Inflammatory macrophage treated with lipopolysaccharide for 4 hours (primary cell): ENCODE measurements around the gene LFNG.

Experiments
- DNase-seq: peaks from one replicate; pipeline ENCODE4 v3.0.0-alpha.2; 2020

LFNG gene

DNA sequence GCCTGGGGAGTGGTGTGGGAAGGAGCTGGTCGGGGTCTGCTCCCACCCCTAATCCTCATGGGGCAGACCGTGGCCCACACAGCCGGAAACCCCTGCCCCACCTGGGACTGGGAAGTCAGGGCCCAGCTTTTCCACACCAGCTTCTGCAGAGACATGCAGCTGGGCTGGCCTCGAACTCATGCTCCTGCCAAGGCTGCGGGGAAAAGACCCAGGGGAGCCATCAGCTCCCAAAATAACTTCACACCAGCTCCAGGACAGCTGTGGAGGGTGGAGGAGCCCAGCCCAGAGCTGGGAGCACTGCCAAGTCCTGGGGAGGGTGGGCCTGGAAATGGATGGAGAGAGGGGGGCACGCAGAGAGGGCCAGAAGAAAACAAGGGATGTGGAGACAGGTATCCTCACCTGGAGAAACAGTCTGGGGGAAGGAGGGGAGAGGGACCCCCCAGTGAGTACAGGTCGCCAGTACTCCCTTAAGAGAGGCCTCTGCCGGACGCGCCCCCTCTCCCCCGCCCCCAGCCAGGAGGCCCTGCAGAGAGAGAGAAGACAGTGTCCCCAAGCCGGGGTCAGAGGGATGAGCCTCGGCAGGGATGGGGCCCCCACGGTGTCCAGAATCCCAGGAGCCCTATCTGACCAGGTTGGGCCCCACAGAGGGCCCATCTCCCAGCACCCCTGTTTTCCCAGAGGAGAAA is 31.8 kb upstream of the LFNG start:
- no peak for DNase-seq

DNA sequence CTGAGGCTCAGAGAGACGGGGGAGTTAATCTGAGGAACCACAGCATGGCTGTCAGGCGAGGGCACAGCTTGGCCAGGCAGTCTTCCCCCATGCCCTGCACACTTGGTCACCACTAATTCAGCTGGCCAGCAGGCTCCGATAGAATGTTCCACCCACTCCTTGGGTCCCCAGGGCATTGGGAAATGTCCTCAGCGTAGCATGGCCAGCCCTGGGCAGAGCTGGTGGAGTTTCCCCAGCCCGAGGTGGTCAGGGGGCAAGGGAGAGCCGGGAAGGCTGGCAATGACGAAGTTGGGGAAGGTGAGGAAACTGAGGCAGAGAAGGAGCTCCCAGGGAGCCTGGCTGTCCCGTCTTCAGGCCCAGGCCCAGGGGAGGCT is 31.3 kb upstream of the LFNG start:
- DNase-seq = no peak

DNA sequence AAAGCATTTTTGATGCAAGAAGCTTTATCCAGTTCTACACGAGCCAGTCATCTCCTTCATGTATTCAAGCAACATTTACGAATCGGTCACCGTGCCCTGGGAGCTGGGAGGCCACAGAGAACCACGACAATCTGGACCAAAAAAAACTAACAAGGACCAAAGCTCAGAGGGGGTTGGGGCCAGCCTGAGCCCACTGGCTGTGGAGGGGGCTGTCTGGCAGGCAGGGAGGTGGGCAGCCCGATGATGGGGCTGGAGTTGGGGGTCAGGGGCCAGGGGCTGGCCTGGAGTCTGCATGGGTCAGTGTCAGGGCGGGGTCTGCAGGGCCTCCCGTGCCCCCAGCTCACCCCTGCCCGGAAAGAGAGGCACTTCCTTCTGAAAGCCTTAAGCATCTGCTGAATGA is 30.9 kb upstream of the LFNG start:
- DNase-seq = no peak

DNA sequence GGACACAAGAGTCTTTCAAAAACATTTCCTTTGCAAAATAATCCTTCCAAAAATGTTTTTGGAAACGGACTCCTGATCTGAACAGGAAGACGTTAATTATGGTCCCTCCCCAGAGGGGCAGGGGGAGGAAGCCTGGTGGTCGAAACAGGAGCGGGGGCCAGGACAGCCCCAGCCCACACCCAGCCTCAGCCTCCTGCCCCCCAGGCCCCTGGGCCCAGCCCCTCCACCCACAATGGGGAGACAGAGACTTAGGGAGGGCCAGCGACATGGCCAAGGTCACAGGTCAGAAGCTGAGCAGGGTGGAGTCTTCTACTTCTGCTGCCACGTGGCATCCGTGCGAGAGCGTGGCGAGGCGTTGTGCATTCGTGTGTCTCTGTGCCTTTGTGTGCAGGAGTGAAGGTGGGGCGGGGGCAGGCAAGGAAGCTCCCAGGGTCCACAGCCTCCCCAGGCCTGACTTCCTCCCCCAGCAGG is 29.4 kb upstream of the LFNG start:
- DNase-seq = no peak

DNA sequence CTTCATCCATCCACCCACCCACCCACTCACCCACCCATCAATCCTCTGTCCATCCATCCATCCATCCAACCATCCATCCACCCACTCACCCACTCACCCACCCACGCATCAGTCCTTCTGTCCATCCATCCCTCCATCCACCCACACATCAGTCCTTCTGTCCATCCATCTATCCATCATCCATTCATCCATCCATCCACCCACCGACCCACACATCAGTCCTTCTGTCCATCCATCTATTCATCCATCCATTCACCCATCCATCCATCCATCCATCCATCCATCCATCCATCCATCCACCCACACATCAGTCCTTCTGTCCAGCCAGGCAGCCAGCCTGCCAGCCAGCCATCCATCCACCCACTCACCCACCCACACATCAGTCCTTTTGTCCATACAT is 27.5 kb upstream of the LFNG start:
- no peak for DNase-seq

DNA sequence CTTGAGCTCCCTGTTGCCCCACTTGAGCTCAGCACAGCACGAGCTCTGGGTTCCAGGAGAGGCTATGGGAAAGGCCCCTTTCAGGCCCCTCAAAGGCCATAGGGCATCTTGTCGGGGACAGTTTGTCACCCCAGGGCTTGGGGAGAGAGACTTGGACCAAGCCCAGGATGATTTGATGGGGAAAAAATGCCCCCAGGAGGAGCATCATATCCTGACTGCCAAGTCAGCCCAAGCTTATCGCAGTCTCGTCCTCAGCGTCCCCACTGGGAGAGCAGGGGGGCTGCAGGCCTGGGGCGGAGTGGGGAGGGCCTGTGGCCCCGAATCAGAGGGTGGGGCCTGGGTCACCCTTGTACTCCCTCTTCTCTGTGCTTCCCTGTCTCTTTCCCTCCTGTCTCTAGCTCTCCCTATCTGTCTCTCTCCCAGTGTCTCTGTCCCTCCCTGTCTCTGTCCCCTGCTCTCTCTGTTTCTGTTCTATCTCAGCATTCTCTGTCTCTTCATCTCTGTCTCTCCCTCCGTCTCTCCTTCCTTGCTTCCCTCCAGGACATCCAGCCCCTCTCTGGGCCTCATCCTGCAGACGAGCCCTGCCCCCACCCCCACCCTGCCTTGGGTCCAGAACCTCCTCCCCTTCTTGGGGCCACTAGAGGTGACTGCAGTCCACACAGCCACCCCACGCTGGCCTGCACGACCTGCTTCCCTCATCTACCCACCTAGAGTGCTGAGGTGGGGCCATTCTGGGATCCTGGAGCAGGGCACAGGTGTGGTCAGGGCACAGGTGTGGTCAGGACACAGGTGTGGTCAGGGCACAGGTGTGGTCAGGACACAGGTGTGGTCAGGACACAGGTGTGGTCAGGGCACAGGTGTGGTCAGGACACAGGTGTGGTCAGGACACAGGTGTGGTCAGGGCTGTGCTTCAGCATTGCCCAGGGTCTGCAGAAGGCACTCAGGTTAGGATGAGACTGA is 26.1 kb upstream of the LFNG start:
- no peak for DNase-seq

DNA sequence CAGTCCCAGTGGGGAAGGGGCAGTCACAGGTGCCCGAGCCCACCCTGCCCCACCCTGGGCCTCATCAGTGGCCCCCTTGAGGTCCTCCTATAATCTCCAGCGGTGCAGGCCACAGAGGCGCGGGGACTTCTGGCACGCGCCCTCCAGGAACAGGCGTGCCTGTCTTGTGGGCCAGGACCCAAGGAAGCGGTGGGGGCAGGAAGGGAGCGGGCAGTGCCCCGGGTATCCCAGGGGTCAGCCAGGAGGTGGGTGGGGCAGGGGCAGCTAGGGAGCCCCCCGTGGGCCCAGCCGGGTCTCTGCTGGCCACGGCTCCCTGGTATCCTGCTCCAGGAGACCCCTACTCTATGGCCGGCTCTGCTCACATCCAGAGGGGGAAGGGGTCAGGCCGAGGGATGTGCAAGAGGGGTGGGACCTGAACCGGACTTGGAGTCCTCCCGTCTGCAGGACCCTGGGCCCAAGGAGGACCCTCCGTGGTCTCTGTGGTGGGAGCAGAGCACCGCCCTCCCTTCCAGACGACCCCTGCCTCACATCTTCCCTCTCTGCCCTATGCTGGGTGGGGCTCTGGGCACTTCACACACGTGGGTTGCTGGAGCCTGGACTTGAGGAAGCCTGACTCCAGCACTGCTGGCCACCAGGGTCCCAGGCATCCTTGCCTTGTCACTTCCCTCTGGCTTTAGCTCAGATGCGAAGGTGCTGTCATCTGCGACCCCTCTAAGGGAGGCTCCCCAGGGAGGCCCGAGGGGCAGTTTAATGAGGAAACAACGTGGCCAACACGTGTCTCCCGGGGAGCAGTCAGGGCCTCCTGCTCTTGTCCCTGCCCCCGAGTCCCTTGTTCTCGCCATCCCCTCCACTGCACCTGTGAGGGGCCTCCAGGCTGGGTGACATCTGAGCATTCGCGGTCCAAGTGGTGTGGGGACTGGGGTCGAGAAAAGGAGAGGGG is 25.1 kb upstream of the LFNG start:
- DNase-seq = no peak

DNA sequence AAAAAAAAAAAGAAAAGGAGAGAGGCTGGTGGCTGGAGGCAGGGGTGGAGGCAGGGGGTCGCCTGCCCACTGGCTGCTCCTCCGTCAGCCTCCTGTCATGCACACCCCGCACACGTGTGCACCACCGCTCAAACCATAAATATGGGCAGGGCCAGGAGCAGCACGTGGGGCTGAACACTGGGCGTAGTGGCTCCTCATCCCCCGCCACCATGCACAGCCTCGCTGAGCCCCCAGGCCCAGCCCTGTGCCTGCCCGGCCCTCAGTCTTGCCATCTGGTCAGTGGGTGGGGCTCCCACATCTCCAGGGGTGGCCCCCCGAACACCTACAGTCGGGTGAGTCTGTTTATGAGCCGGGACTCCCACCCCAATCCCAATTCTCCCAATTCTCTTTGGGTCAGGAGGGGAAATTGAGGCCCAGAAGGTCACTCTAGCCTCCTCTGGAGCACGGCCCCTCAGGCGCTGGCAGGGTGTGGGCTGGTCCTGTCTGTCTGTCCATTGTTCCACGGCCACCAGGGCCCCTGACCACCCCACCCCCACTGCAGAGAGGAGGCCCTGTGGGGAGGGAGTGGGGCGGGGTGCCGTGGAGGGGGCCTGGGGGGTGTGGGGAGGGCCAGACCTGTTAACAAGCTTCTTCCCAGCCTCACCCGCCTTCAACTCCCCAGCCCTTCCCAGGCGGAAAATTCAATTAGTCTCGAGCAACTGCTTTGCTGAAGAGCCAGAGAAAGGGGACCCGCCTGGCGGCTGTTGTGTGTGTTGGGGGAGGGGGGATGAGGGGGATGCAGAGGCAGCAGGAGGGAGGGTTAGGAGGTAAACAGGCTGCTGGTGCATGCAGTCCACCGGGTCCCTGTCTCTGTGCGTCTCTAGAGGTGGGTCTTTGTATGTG is 23.9 kb upstream of the LFNG start:
- DNase-seq = no peak

DNA sequence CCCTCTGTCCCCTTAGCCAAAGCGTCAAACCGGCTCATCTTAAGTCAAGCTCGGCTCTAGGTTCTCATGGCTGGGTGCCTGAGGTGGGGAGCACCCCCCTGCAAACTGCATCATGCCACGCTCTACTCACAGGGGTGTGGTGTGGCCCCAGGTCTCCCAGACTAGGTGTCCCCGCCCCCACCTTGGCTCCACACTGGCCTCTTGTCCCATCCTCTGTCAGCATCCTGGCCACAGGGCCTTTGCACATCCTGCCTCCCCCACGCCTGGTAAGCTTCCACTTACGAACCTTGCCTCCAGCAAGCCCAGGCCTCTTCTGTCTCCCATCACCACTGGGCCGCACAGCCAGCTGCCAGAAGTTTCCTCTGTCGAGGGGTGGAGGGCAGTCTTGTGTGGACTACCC is 23.2 kb upstream of the LFNG start:
- no peak for DNase-seq

DNA sequence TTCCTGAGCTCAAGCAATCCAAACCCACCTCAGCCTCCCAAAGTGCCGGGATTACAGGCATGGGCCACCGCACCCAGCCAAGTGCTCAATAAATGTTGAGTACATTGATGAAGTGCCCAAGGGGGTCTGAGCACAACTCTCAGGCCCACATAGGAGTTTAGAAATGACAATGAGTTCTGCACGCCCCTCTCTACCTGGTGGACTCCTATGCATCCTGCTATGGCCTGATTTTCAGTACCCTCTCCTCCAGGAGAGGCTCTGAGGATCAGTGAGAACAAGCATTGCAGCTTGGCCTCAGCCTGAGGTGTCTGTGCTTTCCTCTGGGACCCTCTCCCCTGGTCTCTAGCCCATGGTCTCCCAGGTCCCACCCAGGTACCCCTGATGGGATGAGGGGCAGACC is 22.5 kb upstream of the LFNG start:
- no peak for DNase-seq

DNA sequence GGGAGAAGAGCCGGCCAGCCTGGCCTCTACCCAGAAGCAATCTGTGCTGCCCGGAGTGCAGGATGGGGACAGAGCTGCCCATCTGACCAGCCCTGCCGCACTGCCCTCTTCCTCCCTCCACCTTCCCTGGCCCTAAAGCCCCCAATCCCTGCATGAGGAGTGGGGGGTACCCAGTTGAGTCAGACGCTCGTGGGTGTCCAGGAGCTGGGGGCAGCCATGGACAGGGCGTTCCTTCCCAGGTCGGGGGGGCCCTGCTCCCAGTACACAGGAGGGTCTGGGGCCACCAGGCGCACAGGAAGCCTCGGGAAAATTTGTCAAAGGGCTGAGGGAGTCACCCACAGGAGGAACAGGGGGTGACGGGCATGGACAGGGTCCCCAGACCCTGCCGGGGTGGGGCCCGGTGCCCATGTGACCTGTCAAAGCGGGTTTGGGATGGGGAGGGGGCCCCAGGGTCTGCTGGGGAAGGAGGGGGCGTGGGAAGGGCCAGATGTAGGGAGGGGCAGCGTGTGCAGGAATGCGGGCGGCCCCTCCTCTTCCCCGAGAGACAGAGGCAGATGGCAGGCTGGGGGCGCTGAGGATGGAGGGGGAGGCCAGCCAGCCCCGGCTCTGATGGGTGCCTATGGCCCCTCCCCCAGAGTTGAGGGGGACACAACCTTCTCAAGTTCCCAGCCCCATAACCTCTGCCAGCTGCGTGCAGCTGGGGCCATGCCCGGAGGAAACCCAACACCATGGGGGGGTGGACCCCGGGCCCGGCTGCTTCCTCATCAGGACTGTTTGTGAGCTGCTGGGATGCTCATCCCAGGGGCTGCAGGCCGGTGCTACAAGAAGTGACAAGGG is 21.9 kb upstream of the LFNG start:
- DNase-seq = no peak

DNA sequence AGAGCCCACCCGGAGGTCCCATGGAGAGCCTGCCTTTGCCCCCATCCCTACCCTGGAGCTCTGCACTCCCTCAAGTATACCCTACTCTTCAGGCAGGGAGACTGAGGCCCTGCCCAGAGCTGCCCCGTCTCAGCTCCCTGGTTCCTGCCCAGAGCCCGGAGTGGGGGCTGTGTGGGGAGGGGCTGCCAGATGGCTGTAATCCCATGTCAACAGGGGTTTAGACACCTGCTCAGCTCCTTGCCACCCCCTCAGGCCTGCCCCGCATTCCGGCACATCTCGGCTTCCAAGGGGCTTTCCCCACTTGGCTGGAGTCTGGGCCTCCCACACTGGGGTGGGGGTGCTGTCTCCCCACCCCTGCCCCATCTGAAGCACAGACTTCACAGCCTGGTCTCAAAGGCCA is 20.9 kb upstream of the LFNG start:
- no peak for DNase-seq

DNA sequence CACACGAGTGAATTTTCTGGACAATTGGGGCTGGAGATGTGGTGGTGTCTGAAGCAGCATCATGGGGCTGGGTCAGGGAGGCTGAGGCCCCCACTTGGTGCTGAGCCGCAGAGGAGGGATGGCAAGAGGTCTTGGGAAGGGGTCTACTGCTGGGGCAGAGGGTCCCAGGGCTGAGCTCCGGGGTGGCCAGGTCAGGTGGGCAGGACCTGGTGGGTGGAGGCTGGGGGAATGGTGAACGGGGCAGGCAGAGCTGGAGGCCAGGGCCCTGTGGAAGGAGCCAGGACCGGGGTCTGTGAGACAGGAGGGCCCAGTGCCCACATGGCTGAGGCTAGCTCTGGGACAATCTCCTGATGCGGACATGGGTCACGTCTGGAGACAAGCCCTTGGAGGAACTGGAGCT is 20.4 kb upstream of the LFNG start:
- DNase-seq = no peak

DNA sequence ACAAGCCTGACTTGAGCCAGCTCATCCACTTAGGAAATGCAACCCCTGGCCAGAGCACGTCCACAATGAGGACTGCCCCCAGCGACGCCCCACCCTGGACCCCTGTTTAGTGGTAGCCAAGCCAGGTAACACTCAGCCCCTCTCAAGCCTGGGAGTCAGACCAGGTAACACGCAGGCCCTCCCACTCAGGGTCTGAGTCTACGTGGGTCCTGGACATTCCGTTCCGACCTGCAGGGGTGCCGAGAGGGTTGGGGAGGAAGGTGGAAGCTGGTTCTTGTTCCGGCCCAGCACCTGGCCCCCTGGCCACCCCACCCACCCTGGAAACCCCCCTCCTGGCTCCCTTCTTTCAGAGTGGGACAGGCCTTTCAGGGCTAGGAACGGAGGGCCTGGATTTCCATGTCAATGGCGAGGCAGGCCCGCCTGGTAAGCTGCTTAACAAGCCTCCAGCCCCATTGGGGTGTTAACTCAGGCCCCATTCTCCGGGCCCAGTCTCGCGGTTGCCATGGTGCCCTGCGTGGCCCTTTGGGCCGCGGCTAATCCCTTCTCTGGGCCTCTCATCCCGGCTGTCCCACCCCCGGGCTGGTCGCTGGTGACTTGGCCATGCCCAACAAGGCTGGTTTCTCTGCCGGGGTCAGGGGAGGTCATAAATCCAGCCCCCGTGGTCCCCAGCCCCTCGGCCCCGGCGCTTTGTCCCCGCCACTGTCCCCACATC is 19.7 kb upstream of the LFNG start:
- no peak for DNase-seq

DNA sequence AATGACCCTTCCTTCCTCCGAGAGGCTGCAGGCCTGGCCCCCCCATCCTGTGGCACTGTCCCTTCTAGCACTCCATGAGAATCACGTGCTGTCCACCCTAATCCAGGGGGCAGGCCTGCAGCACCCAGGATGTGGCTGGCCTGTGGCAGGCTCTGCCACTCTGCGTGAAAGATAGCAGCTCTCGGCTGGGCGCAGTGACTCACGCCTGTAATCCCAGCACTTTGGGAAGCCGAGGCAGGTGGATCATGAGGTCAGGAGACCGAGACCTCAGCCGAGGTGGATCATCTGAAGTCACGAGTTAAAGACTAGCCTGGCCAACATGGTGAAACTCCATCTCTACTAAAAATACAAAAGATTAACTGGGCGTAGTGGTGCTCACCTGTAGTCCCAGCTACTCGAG is 18.9 kb upstream of the LFNG start:
- DNase-seq = no peak

DNA sequence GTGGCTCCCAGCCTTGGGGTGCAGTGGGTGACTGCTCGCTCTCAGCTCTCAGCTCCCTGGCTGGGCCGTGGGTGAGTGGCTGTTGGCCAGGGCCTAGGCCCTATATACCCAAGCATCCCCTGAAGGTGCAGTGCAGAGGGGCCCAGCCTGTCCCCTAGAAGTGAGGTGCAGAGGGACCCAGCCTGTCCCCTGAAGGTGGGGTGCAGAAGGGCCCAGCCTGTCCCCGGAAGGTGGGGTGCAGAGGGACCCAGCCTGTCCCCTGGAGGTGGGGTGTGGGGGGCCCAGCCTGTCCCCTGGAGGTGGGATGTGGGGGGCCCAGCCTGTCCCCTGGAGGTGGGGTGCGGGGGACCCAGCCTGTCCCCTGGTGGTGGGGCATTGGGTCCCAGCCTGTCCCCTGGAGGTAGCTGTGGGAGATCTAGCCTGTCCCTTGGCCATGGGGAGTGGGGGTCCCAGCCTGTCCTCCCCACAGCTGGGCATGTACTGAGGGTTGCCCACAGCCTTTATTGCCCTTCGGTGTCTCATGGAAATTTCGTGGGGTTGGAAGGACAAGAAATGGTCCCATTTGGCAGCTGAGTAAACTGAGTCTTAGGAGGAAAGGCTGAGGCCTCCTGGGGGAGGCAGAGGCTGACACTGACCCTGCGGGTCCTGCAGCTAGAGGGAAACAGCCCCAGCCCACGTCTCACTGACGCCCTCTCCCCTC is 17.5 kb upstream of the LFNG start:
- no peak for DNase-seq

DNA sequence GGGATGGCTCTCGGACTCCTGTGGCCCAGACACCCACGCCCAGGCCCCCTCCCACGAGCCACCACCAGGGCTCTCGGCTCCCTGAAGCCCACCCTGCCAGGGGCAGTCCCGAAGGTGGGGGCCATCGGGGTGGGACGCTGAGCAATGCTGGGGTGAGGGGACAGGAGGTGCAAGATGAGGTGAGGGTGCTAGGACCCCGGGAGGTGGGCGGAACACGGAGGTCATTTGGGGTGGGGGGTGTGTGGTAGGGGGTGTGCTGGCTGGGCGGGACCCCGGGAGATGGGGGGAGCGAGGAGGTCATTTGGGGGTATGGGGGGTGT is 17.0 kb upstream of the LFNG start:
- no peak for DNase-seq

DNA sequence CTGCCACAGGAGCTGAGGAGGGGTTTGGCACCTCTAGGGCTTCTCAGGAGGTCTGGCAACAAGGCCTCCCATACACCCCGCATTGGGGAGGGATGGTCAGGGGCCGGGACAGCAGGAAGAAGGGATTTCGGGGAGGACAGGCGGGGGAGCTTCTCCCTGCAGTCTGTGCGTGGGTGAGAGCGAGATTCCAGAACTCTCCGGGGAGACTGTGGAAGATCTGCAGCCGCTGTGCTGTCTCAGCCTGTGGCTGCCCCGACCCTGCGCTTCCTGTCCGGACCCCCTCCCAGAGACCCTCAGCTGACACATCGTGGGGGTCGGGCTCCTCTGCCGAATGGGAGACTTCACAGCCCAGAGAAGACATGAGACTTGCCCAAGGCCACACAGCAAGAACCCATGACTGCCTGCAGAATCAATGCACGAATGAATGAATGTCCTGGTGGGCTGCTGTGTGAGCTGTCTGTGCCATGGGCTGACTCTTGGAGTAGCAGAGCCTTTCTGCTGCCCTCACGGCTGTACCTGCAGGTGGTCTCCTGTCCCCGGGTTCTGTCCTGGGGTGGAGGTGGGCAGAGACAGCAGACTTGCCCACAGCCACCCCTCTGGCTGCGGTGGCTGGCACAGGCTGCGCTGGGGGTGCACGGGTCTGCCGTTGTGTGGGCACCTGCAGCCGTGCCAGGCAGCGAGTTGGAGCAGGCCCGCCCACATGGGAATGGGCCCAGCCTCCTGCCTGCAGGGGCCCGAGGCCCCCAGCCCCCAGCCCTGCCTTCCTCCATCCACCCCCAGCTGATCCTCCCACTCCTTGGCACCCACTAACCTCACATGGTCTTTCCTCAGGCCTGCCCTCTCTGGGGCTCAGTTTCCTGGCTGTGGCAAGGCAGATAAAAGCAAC is 16.3 kb upstream of the LFNG start:
- no peak for DNase-seq
